Stimulated activated CD8-positive, alpha-beta memory T cell treated with anti-CD3 and anti-CD28 coated beads, Interleukin-7, amount 100 ng/mL, for 24 hours (primary cell): ENCODE results near the gene DIP2B.
"Not testable (repeated sequence)": the region's sequence is repeated elsewhere in the genome, so short reads cannot be mapped to it uniquely, and the experiment has no call there.

Source experiments
- DNase-seq: peaks from one replicate; pipeline ENCODE4 v3.0.0-alpha.2; 2020; ENCODE audit warnings: low read depth

Gene DIP2B

GRCh38 chr12:50732591-50732990, 227.8 kb downstream of the DIP2B start:
- DNase-seq: no peak

DNA sequence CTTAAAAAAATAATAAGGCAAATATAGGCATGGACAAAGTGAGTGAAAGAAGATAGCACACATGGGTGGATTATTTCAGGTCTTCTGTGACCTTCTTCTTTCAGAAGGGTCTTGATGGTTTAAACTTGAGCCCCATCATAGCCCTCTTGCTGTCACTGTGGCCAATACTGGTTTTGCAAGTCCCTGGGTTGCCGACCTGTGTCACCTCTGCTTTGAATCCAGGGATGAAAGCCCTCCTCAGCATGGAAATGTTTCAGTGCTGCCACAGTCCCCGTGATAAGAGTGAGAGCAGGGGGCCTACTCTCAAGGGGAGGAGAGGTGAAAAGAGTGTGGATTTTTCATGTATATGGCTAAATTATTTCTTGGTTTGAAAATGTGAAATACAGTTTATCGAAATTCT, 228.9 kb downstream of the DIP2B start:
- no peak for DNase-seq

GRCh38 chr12:50734409-50735263, 229.9 kb downstream of the DIP2B start:
- DNase-seq: no peak

DNA sequence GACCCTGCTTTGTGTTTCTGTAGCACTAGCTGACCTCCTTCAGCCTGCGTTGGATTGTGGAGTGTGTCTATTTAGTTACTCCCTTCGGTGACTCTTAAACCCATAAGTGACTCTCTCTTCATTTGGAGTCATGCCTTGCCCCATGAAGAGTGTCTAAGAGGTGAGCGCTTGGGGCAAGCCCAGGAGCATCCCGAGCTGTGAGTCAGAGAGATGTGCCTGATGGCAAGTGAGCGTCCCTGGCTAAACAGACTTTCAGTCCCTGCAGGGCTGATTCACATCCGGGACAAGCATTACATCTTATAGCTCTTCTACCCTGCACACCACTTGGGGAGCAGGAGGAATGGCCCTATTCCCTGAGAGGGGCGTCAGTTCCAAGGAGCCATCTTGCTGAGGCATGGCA, 234.8 kb downstream of the DIP2B start:
- no peak for DNase-seq

DNA sequence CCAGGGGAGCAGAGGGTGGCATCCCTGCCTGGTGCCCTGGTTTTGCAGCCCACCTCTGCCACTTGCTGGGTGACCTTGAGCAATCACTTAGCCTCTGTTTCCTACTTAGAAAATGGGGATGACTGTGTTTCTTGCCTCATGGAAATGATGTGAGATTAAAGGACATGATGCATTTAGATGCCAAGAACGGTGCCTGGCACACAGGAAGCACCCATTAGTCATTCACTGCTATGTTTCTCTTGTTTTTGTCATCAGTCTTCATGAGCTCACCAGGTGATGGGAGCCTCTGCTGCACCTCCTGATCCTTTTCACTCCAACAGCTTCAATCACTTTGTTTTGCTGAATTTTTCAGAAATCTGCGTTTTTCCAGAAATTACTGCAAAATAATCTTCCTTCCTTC, 235.5 kb downstream of the DIP2B start:
- DNase-seq: no peak

- no peak for DNase-seq
Observed at GRCh38 chr12:50742776-50743175, 238.0 kb downstream of the DIP2B start.

DNA sequence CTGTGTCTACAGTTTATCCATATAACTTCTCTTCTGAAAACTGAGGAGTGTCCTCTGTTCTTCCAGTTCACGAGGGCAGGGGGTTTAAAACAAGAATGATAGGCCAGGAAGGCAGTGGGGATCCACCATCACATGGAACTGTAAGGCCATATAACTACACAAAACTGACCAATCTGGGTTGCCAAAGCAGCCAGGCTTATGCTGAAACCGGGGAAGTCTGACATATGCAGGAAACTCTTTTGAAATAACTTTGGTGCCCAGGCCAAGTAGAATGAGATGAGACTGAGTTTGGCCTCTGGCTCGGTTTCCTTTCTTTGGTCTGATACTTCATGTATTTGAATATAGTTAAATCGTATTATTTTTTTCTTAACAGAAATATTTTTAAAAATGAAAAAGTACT, 241.1 kb downstream of the DIP2B start:
- no peak for DNase-seq

DNA sequence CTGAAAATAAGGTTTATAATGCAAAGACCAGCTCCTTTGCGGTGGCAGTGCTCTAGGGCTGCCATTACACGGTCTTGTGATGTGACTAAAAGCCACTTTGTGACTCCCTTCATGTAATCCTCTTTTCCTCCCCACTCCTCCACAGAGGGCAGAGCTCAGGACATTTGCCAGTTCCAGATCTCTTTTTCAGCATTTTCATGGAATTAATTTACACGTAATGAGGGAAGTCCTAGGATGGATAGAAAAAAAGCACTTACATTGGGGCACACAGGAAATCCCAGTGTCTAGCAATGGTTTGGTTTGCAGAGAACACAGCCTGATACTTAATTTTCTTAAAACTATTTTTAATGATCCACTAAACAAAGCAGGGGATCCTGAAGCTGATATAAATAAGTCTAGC, 241.6 kb downstream of the DIP2B start:
- DNase-seq: no peak

GRCh38 chr12:50747817-50748216, 243.0 kb downstream of the DIP2B start:
- DNase-seq: no peak

GRCh38 chr12:50749459-50749882, 244.7 kb downstream of the DIP2B start:
- no peak for DNase-seq

- no peak for DNase-seq
Observed at GRCh38 chr12:50750366-50750765, 245.6 kb downstream of the DIP2B start.

GRCh38 chr12:50751948-50752721, 247.3 kb downstream of the DIP2B start:
- no peak for DNase-seq

GRCh38 chr12:50753232-50753769, 248.5 kb downstream of the DIP2B start:
- no peak for DNase-seq

DNA sequence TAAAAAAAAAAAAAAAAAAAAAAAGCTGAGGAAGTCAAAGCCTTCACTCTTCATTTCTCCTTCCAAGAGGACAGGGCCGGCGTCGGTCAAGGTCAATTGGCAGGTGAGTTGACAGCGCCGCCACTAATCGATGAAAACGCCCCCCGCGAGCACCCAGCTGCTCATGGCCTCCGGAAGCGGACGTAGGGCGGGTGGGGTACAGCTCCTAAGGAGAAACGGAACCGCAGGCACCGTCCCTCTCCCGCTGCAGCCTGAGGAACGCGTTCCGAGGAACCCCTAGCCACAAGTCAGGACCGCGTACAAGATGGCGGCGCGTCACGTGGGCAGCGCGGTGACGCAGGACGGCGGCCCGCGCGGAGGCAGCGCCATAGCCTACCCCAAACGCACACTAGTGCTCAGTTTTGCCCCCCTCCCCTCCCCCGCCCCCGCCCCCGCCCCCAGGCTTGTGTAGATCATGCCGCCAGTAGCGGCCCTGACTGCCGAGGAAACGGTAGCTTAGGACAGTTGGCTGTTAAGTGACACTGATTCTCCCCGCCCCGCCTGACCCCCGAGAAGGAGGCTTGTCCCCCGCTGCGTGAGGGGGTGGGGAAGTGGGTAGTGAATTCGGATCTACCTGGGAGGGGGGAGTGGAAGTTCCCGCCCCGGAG, 259.0 kb downstream of the DIP2B start, which contains the start of gene ATF1:
ATF1 (plus strand) TSS at position 463 of the 647 bp plus-strand sequence. CDS start 16,045 bp downstream, outside the sequence.
- DNase-seq: peak; percentile 81

DNA sequence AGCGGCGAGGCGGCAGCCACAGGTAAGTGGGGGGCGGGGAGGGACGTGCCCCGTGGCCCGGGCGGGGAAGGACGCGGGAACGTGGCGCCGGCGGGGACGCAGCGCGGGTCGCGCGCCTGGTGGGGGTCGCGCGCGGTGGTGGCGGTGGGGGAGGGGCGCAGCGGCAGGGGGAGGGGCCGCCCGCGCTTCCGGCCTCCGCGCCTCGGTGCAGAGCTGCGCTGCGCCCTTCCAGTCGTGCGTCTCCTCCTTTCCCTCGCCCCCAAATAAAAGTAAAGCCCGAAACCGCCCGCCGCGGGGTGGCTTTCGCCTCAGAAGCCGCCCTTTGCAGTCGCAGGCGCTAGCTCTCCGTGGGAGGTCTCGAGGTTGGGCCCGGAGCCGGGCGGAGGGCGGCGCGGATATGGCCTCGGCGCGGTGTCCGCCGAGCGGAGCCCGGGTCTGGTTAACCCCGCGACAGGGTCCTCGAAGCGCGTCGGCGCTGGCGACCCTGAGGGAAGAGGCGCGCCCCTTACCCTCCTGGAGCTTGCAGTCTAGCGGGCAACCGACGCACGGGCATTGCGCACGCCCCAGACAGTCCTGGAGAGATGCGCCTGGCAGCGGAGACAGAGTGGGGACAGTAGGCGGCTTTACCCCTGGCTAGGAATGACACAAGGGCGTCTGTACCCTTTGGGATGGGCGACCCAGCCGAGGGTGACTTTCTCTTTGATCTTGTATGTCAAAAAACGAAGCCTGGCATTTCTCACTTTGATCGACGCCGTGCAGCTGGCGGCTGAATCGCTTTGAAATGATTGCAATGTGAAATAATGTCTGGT, 259.7 kb downstream of the DIP2B start:
- peak; percentile 50 for DNase-seq

DNA sequence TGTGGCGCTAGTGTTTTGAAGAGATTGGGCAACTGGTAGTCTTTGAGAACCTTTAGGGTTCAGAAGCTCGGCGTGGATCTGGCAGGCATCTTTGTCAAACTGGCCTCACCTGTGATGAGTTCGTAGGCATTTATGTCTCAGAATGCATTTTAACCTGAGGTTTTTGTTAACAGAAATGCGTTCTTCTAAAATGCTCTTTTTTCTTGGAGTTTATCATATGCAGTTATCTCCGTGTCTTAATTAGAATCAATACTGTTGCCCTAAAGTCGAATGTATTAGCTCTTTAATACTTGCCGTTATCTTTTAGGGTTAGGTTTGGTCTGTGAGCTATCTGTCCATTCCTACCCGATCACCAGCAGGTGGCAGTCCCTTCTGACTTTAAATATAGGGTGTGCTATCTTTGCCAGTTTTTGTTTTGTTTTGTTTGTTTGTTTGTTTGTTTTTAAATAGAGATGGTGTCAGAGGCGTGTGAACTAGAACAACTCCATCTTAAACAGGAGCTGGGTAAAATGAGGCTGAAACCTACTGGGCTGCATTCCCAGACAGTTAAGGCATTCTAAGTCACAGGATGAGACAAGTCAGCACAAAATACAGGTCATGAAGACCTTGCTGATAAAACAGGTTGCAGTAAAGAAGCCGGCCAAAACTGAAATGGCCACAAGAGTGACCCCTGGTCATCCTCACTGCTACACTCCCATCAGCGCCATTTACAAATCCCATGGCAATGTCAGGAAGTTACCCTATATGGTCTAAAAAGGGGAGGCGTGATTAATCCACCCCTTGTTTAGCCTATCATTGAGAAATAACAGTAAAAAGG, 260.5 kb downstream of the DIP2B start:
- DNase-seq: no peak

DNA sequence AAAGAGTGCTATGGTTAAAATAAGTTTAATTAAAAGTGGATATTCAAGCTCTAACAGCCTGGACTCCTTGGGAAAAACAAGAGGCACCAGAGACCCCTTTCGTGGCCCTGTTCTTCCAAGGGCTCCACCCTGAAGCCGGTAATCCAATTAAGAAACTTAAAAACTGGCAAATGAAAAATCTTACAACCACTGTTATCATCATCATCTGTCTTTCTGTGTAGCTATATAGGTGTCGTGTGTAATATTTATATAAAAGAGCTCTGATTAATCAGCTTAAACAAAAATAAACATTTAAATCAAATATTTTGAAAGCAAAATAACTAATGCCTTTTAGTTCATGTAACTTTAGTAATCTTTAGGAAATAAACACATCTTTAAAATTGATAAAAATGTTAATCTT, 263.6 kb downstream of the DIP2B start:
- DNase-seq: no peak

DNA sequence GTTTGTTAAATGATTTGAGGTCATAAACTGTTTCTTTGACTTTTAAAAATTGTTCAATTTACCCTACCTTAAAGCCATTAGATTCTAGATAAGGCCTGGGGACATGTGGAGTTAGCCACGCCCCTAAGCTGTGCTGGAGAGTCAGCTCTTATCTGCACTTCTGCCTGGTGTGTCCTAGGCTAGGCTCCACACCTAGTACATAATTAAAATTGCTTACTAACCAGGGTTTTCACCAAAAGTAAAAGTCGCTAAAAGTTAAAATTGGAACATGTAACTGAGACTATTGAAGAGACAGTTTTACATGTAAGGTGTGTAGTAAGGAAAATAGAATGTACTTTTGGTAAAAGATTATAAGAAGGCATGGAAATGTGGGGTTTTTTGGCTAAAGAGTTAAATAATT, 264.0 kb downstream of the DIP2B start:
- DNase-seq: not testable (repeated sequence)

GRCh38 chr12:50771409-50771808, 266.6 kb downstream of the DIP2B start:
- DNase-seq: no peak

DNA sequence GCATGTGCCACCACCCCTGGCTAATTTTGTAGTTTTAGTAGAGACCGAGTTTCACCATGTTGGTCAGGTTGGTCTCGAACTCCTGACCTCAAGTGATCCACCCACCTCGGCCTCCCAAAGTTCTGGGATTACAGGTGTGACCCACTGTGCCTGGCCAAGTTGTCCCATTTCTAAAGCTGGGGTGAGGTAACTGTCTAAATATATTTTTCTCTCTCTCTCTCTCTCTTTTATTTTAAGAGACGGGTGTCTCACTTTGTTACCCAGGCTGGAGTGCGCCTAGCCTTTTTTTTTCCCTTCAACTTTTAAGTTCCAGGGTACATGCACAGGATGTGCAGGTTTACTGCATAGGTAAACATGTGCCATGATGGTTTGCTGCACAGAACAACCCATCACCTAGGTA, 267.7 kb downstream of the DIP2B start:
- no peak for DNase-seq

DNA sequence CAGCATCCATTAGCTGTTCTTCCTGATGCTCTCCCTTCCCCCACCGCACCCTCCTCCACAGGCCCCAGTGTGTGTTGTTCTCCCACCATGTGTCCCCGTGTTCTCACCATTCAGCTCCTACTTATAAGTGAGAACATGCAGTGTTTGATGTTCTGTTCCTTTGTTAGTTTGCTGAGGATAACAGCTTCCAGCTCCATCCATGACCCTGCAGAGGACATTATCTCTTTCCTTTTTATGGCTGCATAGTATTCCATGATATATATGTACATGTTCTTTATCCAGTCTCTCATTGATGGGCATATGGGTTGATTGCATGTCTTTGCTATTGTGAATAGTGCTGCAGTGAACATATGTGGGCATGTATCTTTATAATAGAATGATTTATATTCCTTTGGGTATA, 268.1 kb downstream of the DIP2B start:
- no peak for DNase-seq
